Keratinocyte (primary cell): ENCODE data around the gene ABHD2. TPM values are rescaled to one million over a fixed set of nuclear protein-coding genes. Genes with fewer than 3 reads are reported as not detected.

ENCODE experiments used
- DNase-seq: peaks from one replicate; pipeline ENCODE4 v3.0.0-alpha.2; 2011; ENCODE audit warnings: low read depth, missing footprints, low spot score
- FAIRE-seq: peaks from 2 replicates; lab custom pipeline; 2011; peaks lifted over from hg19 to GRCh38; lab: Jason Lieb, UNC
- H2AFZ ChIP-seq: 2 replicates; pipeline ENCODE4 v1.6.0; 2012; ENCODE audit warnings: low read length, control low read depth, inconsistent platforms; ENCODE audit not compliant: control insufficient read depth
- H3K27ac ChIP-seq: 2 replicates; pipeline ENCODE4 v1.5.1; 2011; ENCODE audit warnings: low read length; ENCODE audit not compliant: control insufficient read depth, insufficient read depth
- H3K27me3 ChIP-seq: 3 replicates; pipeline ENCODE4 v1.6.0; 2011; ENCODE audit warnings: low read length; ENCODE audit not compliant: control insufficient read depth, insufficient read depth; ENCODE audit errors: extremely low read depth
- H3K36me3 ChIP-seq, 2 experiments: 2 replicates in 1 of 2; 3 replicates in 1 of 2; pipeline ENCODE4 v1.5.1; 2011; ENCODE audit warnings: low read length in 2 of 2, mild to moderate bottlenecking in 1 of 2; ENCODE audit not compliant: control insufficient read depth in 2 of 2, insufficient read depth in 2 of 2; ENCODE audit errors: extremely low read depth in 1 of 2
- H3K4me1 ChIP-seq: 3 replicates; pipeline ENCODE4 v1.5.1; 2011; ENCODE audit warnings: low read length; ENCODE audit not compliant: control insufficient read depth, insufficient read depth; ENCODE audit errors: extremely low read depth
- H3K4me2 ChIP-seq: 3 replicates; pipeline ENCODE4 v1.6.0; 2011; ENCODE audit warnings: low read depth, low read length; ENCODE audit not compliant: control insufficient read depth, insufficient read depth; ENCODE audit errors: extremely low read depth
- H3K4me3 ChIP-seq, 3 experiments: fragments of 200-600 bp in 1 of 3; sonication (generic) in 1 of 3; 2 replicates in 2 of 3; 3 replicates in 1 of 3; pipeline ENCODE4 v1.5.1; 2011 to 2016; ENCODE audit warnings: low read length in 3 of 3, mild to moderate bottlenecking in 3 of 3, control low read depth in 2 of 3, inconsistent platforms in 1 of 3, low read depth in 1 of 3, mixed read lengths in 1 of 3, mixed run types in 1 of 3, moderate library complexity in 1 of 3; ENCODE audit not compliant: control insufficient read depth in 2 of 3, insufficient read depth in 2 of 3; ENCODE audit errors: extremely low read depth in 1 of 3
- H3K79me2 ChIP-seq: 2 replicates; pipeline ENCODE4 v1.6.0; 2012; ENCODE audit warnings: low read length; ENCODE audit not compliant: control insufficient read depth, insufficient read depth
- H3K9ac ChIP-seq: 3 replicates; pipeline ENCODE4 v1.6.0; 2011; ENCODE audit warnings: low read length; ENCODE audit not compliant: control insufficient read depth, insufficient read depth; ENCODE audit errors: extremely low read depth
- H3K9me1 ChIP-seq: 3 replicates; pipeline ENCODE4 v1.6.0; 2011; ENCODE audit warnings: low read length; ENCODE audit not compliant: control insufficient read depth, insufficient read depth; ENCODE audit errors: extremely low read depth
- H3K9me3 ChIP-seq: 2 replicates; pipeline ENCODE4 v1.5.1; 2012; ENCODE audit warnings: low read depth, low read length; ENCODE audit not compliant: control insufficient read depth
- H4K20me1 ChIP-seq: 3 replicates; pipeline ENCODE4 v1.6.0; 2011; ENCODE audit warnings: low read length; ENCODE audit not compliant: control insufficient read depth, insufficient read depth; ENCODE audit errors: extremely low read depth
- CTCF ChIP-seq, 3 experiments: IDR thresholded peaks in 1 of 3; conservative IDR thresholded peaks in 1 of 3; optimal IDR thresholded peaks in 1 of 3; 2 replicates in 2 of 3; 3 replicates in 1 of 3; pipeline versions ENCODE3 to v1.5.1; 2011; ENCODE audit warnings: low read length in 3 of 3, mild to moderate bottlenecking in 3 of 3, moderate library complexity in 2 of 3, control low read depth in 1 of 3, inconsistent platforms in 1 of 3; ENCODE audit not compliant: insufficient read depth in 2 of 3; ENCODE audit errors: extremely low read depth in 1 of 3
- EZH2 ChIP-seq: IDR thresholded peaks from one replicate; pipeline ENCODE4 v1.6.1; 2012; ENCODE audit warnings: inconsistent platforms, mild to moderate bottlenecking, low read length, moderate library complexity
- dilution Hi-C: fragments of 300-500 bp; cut with MboI; formaldehyde crosslinking; loops from one replicate; pipeline ENCODE4 v1.7.0; 2020; ENCODE audit warnings: low sequenced_read_pairs; ENCODE audit not compliant: extremely low pct_ligation_motif_present
- polyA plus RNA-seq, 5 experiments: library from polyadenylated mRNA; depleted of rRNA in 3 of 5; stranded (reverse) in 3 of 5; stranded (forward) in 1 of 5; unstranded in 1 of 5; fragments of >200 nt; gene quantifications; 1 replicate in 1 of 5; 2 replicates in 3 of 5; 3 replicates in 1 of 5; pipeline versions ENCODE4 v1.2.1 to v1.2.3, GENCODE V29; 2011 to 2012; ENCODE audit warnings: missing spikeins in 2 of 5, low read depth in 1 of 5, low replicate concordance in 1 of 5

The ABHD2 gene
- polyA plus RNA-seq, 1 donor (not counting 4 experiments of a cell fraction or from before 2014, with no cell fraction given), result 22.8 TPM

- peaks cover 7 to 12% of the 10 kb centered on the region in 2 experiments for H3K36me3 ChIP-seq
- H3K9me3 ChIP-seq, result no peaks in the 10 kb centered on the region
- H3K9ac ChIP-seq, result no peak overlapping the region
- dilution Hi-C loops, result loop anchor here (10.0 kb wide), 1 partner anchor 143 kb away; no protein-coding TSS in a partner anchor
- no peaks in the 10 kb centered on the region for H4K20me1 ChIP-seq
- peak overlapping the region; percentile 57 for H3K27ac ChIP-seq
- no peak for DNase-seq
- TF ChIP-seq CTCF (optimal IDR thresholded peaks at IDR 0.05 in 1 of 3, IDR thresholded peaks at IDR 0.05 in 1 of 3, conservative IDR thresholded peaks at IDR 0.05 in 1 of 3; ENCODE audit: extremely low read depth in 1 of 3, insufficient read depth in 2 of 3, low read length in 3 of 3), result no peak
- TF ChIP-seq EZH2, result no peak
- H3K4me2 ChIP-seq, result peak overlapping the region; percentile 72
- FAIRE-seq, result peak; percentile 85
- no peaks in the 10 kb centered on the region for H3K79me2 ChIP-seq
- peak overlapping the region; percentile 61 for H2AFZ ChIP-seq
- no peaks in the 10 kb centered on the region for H3K27me3 ChIP-seq
- peaks cover 14% of the 10 kb centered on the region for H3K4me1 ChIP-seq
- peaks cover 2% of the 10 kb centered on the region for H3K9me1 ChIP-seq
- peak overlapping the region in 1 of 3 experiments; percentile 40 for H3K4me3 ChIP-seq
These were observed 109.3 kb downstream of the ABHD2 start for GRCh38 chr15:89197503-89197971.

GRCh38 chr15:89198196-89198595 is 109.9 kb downstream of the ABHD2 start:
- dilution Hi-C loops, result loop anchor here (10.0 kb wide), 1 partner anchor 143 kb away; no protein-coding TSS in a partner anchor
- Histone ChIP-seq H2AFZ (no peak overlapping the region), H4K20me1 (no peaks in the 10 kb centered on the region), H3K9ac (no peak overlapping the region), H3K9me1 (peaks cover 2% of the 10 kb centered on the region), H3K27ac (no peak overlapping the region), H3K4me2 (no peak overlapping the region), H3K36me3 (peaks cover 3 to 10% of the 10 kb centered on the region in 2 experiments), H3K4me3 (no peak overlapping the region), H3K27me3 (no peaks in the 10 kb centered on the region), H3K9me3 (no peaks in the 10 kb centered on the region), H3K79me2 (no peaks in the 10 kb centered on the region), H3K4me1 (peaks cover 14% of the 10 kb centered on the region)
- TF ChIP-seq CTCF (optimal IDR thresholded peaks at IDR 0.05 in 1 of 3, IDR thresholded peaks at IDR 0.05 in 1 of 3, conservative IDR thresholded peaks at IDR 0.05 in 1 of 3; ENCODE audit: extremely low read depth in 1 of 3, insufficient read depth in 2 of 3, low read length in 3 of 3) (no peak), EZH2 (no peak)
- DNase-seq, result no peak
- no peak for FAIRE-seq
